Esophagus squamous epithelium (tissue), 5 donors: ENCODE results near the gene SLC1A7. TPM values are rescaled to one million over a fixed set of nuclear protein-coding genes. Genes with fewer than 3 reads are reported as not detected.
"Not testable (repeated sequence)": the region's sequence is repeated elsewhere in the genome, so short reads cannot be mapped to it uniquely, and the experiment has no call there.

ENCODE experiments used
- DNase-seq: peaks from one replicate; lab custom pipeline; 2025; lab: John Stamatoyannopoulos, UW
- H3K27ac ChIP-seq, 4 donors: fragments of 200-600 bp; sonication (generic); one replicate each; pipeline ENCODE4 v1.5.1; 2016 to 2019; ENCODE audit warnings: mild to moderate bottlenecking in 1 of 4
- H3K27me3 ChIP-seq, 4 donors: fragments of 200-600 bp; sonication (generic); 1 replicate in 3 of 4; 2 replicates in 1 of 4; pipeline versions ENCODE4 v1.5.1 to v1.6.0; 2017 to 2021; ENCODE audit warnings: antibody characterized with exemption in 1 of 4
- H3K36me3 ChIP-seq, 3 donors: fragments of 200-600 bp; sonication (generic); one replicate each; pipeline ENCODE4 v1.5.1; 2016 to 2019
- H3K4me1 ChIP-seq, 3 donors: fragments of 200-600 bp; sonication (generic); one replicate each; pipeline ENCODE4 v1.5.1; 2017 to 2019
- H3K4me3 ChIP-seq, 4 donors: fragments of 200-600 bp; sonication (generic); 1 replicate in 3 of 4; 2 replicates in 1 of 4; pipeline ENCODE4 v1.5.1; 2016 to 2019; ENCODE audit warnings: mild to moderate bottlenecking in 2 of 4, moderate library complexity in 1 of 4
- H3K9me3 ChIP-seq, 3 donors: fragments of 200-600 bp; sonication (generic); one replicate each; pipeline ENCODE4 v1.5.1; 2016 to 2019
- CTCF ChIP-seq, 6 experiments: fragments of 450-650 bp in 4 of 6; fragments of 200-600 bp in 2 of 6; sonication (generic) in 2 of 6; IDR thresholded peaks; one replicate each; pipeline ENCODE4 v1.5.1; 2016 to 2019; ENCODE audit warnings: antibody characterized with exemption in 6 of 6, mild to moderate bottlenecking in 4 of 6, moderate library complexity in 4 of 6
- POLR2A ChIP-seq, 4 donors: fragments of 450-650 bp; IDR thresholded peaks; one replicate each; pipeline ENCODE4 v1.6.1; 2017; ENCODE audit warnings: antibody characterized with exemption in 4 of 4, mild to moderate bottlenecking in 4 of 4, moderate library complexity in 3 of 4
- WGBS, 2 donors: methylation state at CpG; one replicate each; pipeline ENCODE4 v1.1.5; 2018; 5-methylcytosine and 5-hydroxymethylcytosine counted together
- intact Hi-C: fragments of 100-400 bp; cut with DNase I; formaldehyde crosslinking; loops from one replicate; pipeline ENCODE4 v1.15.0; 2022
- total RNA-seq, 4 donors: library from RNA; depleted of rRNA; stranded (reverse); fragments of >200 nt; gene quantifications; one replicate each; pipeline ENCODE4 v1.1.0, GENCODE V29; 2016
- donor health status: DM: yes; HTN: yes; CAD: no.

Gene SLC1A7
- total RNA-seq, 4 donors from 2014 or later: 0.57 TPM; not detected in 3

DNA sequence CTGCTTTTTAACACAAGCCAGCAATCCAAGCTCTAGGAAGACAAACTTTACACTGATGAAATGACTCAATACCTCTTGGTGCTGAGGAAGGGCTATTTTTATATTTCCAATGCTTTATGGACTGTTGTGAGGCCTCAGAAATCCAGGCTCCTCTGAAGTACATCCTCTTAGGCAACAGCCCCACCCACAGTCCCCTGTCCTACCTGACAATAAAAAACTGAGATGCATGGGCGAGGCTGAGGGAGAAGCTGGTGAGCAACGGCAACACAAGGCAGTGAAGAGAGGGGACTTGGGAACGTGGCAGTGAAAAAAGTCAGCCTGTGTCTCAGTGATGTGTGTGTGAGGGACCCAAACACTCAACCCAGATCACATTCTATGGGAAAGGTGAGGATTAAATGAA is 44.1 kb upstream of the SLC1A7 start:
- Histone ChIP-seq H3K36me3 (no peaks in the 10 kb centered on the region), H3K9me3 (no peaks in the 10 kb centered on the region), H3K4me1 (peaks cover 0 to 10% (median 10%) of the 10 kb centered on the region in 3 donors), H3K27ac (no peak overlapping the region), H3K27me3 (peaks cover 0 to 4% (median 0%) of the 10 kb centered on the region in 4 donors), H3K4me3 (no peak overlapping the region)
- TF ChIP-seq POLR2A (IDR thresholded peaks at IDR 0.05) (no peak), CTCF (IDR thresholded peaks at IDR 0.05) (no peak)
- 65 to 72% methylated on average over 3 of the region's 3 CpGs for WGBS, 2 donors
- no peak for DNase-seq
- intact Hi-C loops: loop anchor here (10.0 kb wide), 2 partner anchors 282 to 482 kb away; no protein-coding TSS in a partner anchor

- H3K4me1 ChIP-seq, H3K9me3 ChIP-seq, H3K27me3 ChIP-seq, H3K36me3 ChIP-seq, DNase-seq, H3K4me3 ChIP-seq, H3K27ac ChIP-seq: not testable (repeated sequence)
- peak in 1 of 6 experiments; percentile 11 for TF ChIP-seq CTCF (IDR thresholded peaks at IDR 0.05)
- 54 to 63% methylated on average over 2 of the region's 2 CpGs for WGBS, 2 donors
- intact Hi-C loops: loop anchor here (10.0 kb wide), 2 partner anchors 281 to 481 kb away; no protein-coding TSS in a partner anchor
These were observed 43.5 kb upstream of the SLC1A7 start for GRCh38 chr1:53185955-53186297.

DNA sequence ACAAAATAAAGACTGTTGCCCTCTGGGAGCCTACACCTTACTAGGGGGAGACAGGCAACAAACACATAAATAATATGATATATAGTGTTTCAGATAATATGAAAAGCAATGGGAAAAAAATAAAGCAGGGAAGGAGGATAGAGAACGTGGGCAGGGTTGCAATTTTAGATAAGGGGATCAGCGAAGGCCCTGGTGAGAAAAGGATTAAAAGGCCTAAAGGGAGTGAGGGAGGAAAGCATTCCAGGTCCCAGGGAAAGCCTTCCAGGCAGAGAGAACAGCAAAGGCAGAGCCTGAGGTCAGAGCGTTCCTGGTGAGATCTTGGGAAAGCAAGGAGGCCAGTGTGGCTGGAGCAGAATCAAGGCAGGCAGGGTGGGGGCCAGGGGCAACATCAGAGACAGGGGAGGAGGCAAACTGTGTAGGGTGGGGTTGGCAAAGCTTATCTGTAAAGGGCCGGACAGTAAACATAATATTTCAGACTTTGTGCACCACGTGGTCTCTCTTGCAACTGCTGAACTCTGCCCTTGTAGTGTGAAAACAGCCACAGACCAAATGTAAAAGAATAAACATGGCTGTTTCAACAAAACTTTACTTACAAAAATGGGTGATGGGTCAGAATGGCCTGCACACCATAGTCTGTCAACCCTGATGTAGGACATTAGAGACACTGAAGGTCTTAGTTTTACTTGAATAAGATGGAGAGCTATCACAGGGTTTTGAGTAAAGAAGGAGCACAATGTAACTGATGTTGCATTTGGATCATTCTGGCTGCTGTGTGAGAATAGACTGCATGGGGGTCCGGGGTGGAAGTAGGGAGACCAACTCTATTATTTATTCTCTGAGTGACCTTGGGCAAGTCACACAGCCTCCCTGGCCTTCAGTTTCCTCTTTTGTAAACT is 40.9 kb upstream of the SLC1A7 start:
- no peak for TF ChIP-seq CTCF (IDR thresholded peaks at IDR 0.05)
- H3K9me3 ChIP-seq: no peaks in the 10 kb centered on the region
- 66 to 69% methylated on average over 6 of the region's 6 CpGs for WGBS, 2 donors
- H3K4me1 ChIP-seq: peaks cover 0 to 10% (median 10%) of the 10 kb centered on the region in 3 donors
- H3K27ac ChIP-seq: peak overlapping the region in 3 of 4 donors; percentile 8 to 79 (median 35)
- intact Hi-C loops: loop anchor here (10.0 kb wide), 2 partner anchors 279 to 479 kb away; no protein-coding TSS in a partner anchor
- peaks cover 0 to 4% (median 0%) of the 10 kb centered on the region in 4 donors for H3K27me3 ChIP-seq
- DNase-seq: no peak
- H3K4me3 ChIP-seq: no peak overlapping the region
- no peaks in the 10 kb centered on the region for H3K36me3 ChIP-seq

- Histone ChIP-seq H3K27ac (peak overlapping the region in 3 of 4 donors; percentile 8 to 79 (median 35)), H3K36me3 (no peaks in the 10 kb centered on the region), H3K27me3 (peaks cover 0 to 4% (median 0%) of the 10 kb centered on the region in 4 donors), H3K9me3 (no peaks in the 10 kb centered on the region), H3K4me1 (peaks cover 0 to 10% (median 10%) of the 10 kb centered on the region in 3 donors), H3K4me3 (no peak overlapping the region)
- 59 to 70% methylated on average over 3 of the region's 3 CpGs for WGBS, 2 donors
- intact Hi-C loops: loop anchor here (10.0 kb wide), 2 partner anchors 278 to 478 kb away; no protein-coding TSS in a partner anchor
- no peak for DNase-seq
- TF ChIP-seq POLR2A (IDR thresholded peaks at IDR 0.05): no peak
- TF ChIP-seq CTCF (IDR thresholded peaks at IDR 0.05): no peak
These were observed 40.3 kb upstream of the SLC1A7 start for GRCh38 chr1:53182716-53183094.

DNA sequence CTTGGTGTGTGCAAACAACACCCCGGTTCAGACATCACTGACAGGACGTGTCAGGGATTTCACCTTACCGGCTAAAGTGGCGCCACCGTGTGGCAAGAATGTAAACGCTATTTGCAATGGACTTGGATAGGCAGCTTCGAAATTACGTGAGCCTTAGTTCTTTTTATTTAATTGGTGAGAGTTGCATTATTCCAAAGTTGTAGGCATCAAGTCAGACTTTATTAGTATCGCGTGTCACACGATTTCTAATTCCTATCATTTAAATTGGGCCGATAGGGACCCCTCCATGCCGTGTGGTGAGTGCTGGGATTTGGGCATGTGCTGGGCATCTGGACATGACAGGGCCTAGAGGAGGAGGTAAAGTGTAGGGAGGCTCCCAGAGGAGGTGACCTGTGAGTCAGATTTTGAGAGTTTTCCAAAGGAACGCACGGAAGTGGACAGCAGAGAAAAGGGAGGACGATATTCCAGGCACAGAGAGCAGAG is 39.7 kb upstream of the SLC1A7 start:
- H3K4me3 ChIP-seq: no peak overlapping the region
- peaks cover 0 to 14% (median 10%) of the 10 kb centered on the region in 3 donors for H3K4me1 ChIP-seq
- peaks cover 0 to 4% (median 0%) of the 10 kb centered on the region in 4 donors for H3K27me3 ChIP-seq
- peak overlapping the region in 3 of 4 donors; percentile 8 to 79 (median 35) for H3K27ac ChIP-seq
- no peaks in the 10 kb centered on the region for H3K36me3 ChIP-seq
- no peak for TF ChIP-seq POLR2A (IDR thresholded peaks at IDR 0.05)
- peak; percentile 78 to 92 (median 87) for TF ChIP-seq CTCF (IDR thresholded peaks at IDR 0.05)
- intact Hi-C loops: loop anchor here (10.0 kb wide), 2 partner anchors 277 to 477 kb away; no protein-coding TSS in a partner anchor
- WGBS, 2 donors: 16 to 27% methylated on average over 16 of the region's 16 CpGs
- no peaks in the 10 kb centered on the region for H3K9me3 ChIP-seq
- DNase-seq: no peak
